Central memory CD8-positive, alpha-beta T cell (primary cell): ENCODE results near the gene LEF1.

Experiments used
- ATAC-seq: fragments of 150-1000 bp; cut with Tn5 transposase; replicated peaks from 2 replicates; pipeline ENCODE4 v1.10.0; 2022; ENCODE audit warnings: mild to moderate bottlenecking, moderate FRiP score, moderate number of reproducible peaks; ENCODE audit not compliant: poor library complexity, severe bottlenecking; ENCODE audit errors: extremely low read depth
- DNase-seq, 2 donors: peaks; one replicate each; pipeline ENCODE4 v3.0.0; 2021; ENCODE audit warnings: low spot score in 2 of 2
- H3K27ac Mint-ChIP-seq: one replicate; pipeline ENCODE4 v1.8.0; 2022; ENCODE audit warnings: low read depth, mild to moderate bottlenecking, moderate library complexity, mixed read lengths
- H3K27me3 Mint-ChIP-seq: one replicate; pipeline ENCODE4 v1.8.0; 2022; ENCODE audit warnings: mixed read lengths
- H3K36me3 Mint-ChIP-seq: one replicate; pipeline ENCODE4 v1.8.0; 2022; ENCODE audit warnings: mild to moderate bottlenecking, moderate library complexity, mixed read lengths; ENCODE audit not compliant: insufficient read depth
- H3K4me1 Mint-ChIP-seq: one replicate; pipeline ENCODE4 v1.8.0; 2022; ENCODE audit warnings: mixed read lengths
- H3K4me3 Mint-ChIP-seq: one replicate; pipeline ENCODE4 v1.8.0; 2022; ENCODE audit warnings: mild to moderate bottlenecking, moderate library complexity, mixed read lengths
- H3K9me3 Mint-ChIP-seq: one replicate; pipeline ENCODE4 v1.8.0; 2022; ENCODE audit warnings: mixed read lengths

Gene LEF1

GRCh38 chr4:108114503-108114902 lies 54.2 kb downstream of the LEF1 start:
- DNase-seq = no peak

GRCh38 chr4:108113229-108113628 lies 55.5 kb downstream of the LEF1 start:
- DNase-seq = no peak
- Mint-ChIP-seq H3K27me3 (peaks cover 12% of the 10 kb centered on the region), H3K36me3 (peaks cover 7% of the 10 kb centered on the region), H3K9me3 (no peaks in the 10 kb centered on the region), H3K27ac (peak overlapping the region; percentile 50), H3K4me1 (peaks cover 74% of the 10 kb centered on the region), H3K4me3 (peak overlapping the region; percentile 24)
- peak; percentile 64 for ATAC-seq

More at GRCh38 chr4:108114503-108114902, 54.2 kb downstream of the LEF1 start:
- H3K9me3 Mint-ChIP-seq = no peaks in the 10 kb centered on the region
- H3K36me3 Mint-ChIP-seq = peaks cover 8% of the 10 kb centered on the region
- no peak for ATAC-seq
- peaks cover 12% of the 10 kb centered on the region for H3K27me3 Mint-ChIP-seq
- H3K27ac Mint-ChIP-seq = no peak overlapping the region
- H3K4me1 Mint-ChIP-seq = peaks cover 64% of the 10 kb centered on the region
- no peak overlapping the region for H3K4me3 Mint-ChIP-seq

- ATAC-seq = no peak
- H3K36me3 Mint-ChIP-seq = peaks cover 6% of the 10 kb centered on the region
- H3K27me3 Mint-ChIP-seq = peaks cover 12% of the 10 kb centered on the region
- no peaks in the 10 kb centered on the region for H3K9me3 Mint-ChIP-seq
- DNase-seq = no peak
- H3K27ac Mint-ChIP-seq = no peak overlapping the region
- H3K4me3 Mint-ChIP-seq = peak overlapping the region; percentile 45
- peaks cover 74% of the 10 kb centered on the region for H3K4me1 Mint-ChIP-seq
Observed at GRCh38 chr4:108111781-108112180, 57.0 kb downstream of the LEF1 start.

- Mint-ChIP-seq H3K4me3 (peak overlapping the region; percentile 45), H3K4me1 (peaks cover 70% of the 10 kb centered on the region), H3K27ac (peak overlapping the region; percentile 60), H3K36me3 (peaks cover 5% of the 10 kb centered on the region), H3K27me3 (peaks cover 23% of the 10 kb centered on the region), H3K9me3 (no peaks in the 10 kb centered on the region)
- ATAC-seq (no peak), DNase-seq (no peak)
Observed at GRCh38 chr4:108110450-108110849, 58.3 kb downstream of the LEF1 start.

- ATAC-seq = no peak
- Mint-ChIP-seq H3K27me3 (peaks cover 24% of the 10 kb centered on the region), H3K4me3 (no peak overlapping the region), H3K4me1 (peaks cover 70% of the 10 kb centered on the region), H3K9me3 (no peaks in the 10 kb centered on the region), H3K27ac (peak overlapping the region; percentile 5), H3K36me3 (peaks cover 5% of the 10 kb centered on the region)
- no peak for DNase-seq
Observed at GRCh38 chr4:108109997-108110416, 58.7 kb downstream of the LEF1 start.

GRCh38 chr4:108109111-108109510 lies 59.6 kb downstream of the LEF1 start:
- Mint-ChIP-seq H3K27me3 (peaks cover 32% of the 10 kb centered on the region), H3K4me1 (peaks cover 63% of the 10 kb centered on the region), H3K9me3 (no peaks in the 10 kb centered on the region), H3K27ac (peak overlapping the region; percentile 5), H3K36me3 (peaks cover 8% of the 10 kb centered on the region), H3K4me3 (peak overlapping the region; percentile 40)
- DNase-seq = no peak
- no peak for ATAC-seq

- peaks cover 52% of the 10 kb centered on the region for H3K4me1 Mint-ChIP-seq
- peaks cover 8% of the 10 kb centered on the region for H3K36me3 Mint-ChIP-seq
- H3K27me3 Mint-ChIP-seq = peaks cover 32% of the 10 kb centered on the region
- ATAC-seq (peak; percentile 57), DNase-seq (no peak)
- H3K27ac Mint-ChIP-seq = no peak overlapping the region
- H3K9me3 Mint-ChIP-seq = no peaks in the 10 kb centered on the region
- peak overlapping the region; percentile 40 for H3K4me3 Mint-ChIP-seq
Observed at GRCh38 chr4:108107729-108108382, 60.9 kb downstream of the LEF1 start.

GRCh38 chr4:108107101-108107500 lies 61.6 kb downstream of the LEF1 start:
- no peaks in the 10 kb centered on the region for H3K9me3 Mint-ChIP-seq
- H3K27ac Mint-ChIP-seq = no peak overlapping the region
- DNase-seq (no peak), ATAC-seq (no peak)
- peaks cover 32% of the 10 kb centered on the region for H3K27me3 Mint-ChIP-seq
- H3K4me3 Mint-ChIP-seq = no peak overlapping the region
- H3K36me3 Mint-ChIP-seq = peaks cover 8% of the 10 kb centered on the region
- peaks cover 49% of the 10 kb centered on the region for H3K4me1 Mint-ChIP-seq

- Mint-ChIP-seq H3K4me1 (peaks cover 43% of the 10 kb centered on the region), H3K27ac (no peak overlapping the region), H3K27me3 (peaks cover 38% of the 10 kb centered on the region), H3K36me3 (peaks cover 8% of the 10 kb centered on the region), H3K4me3 (no peak overlapping the region), H3K9me3 (no peaks in the 10 kb centered on the region)
- ATAC-seq (no peak), DNase-seq (no peak)
Observed at GRCh38 chr4:108106186-108106585, 62.5 kb downstream of the LEF1 start.

- Mint-ChIP-seq H3K9me3 (no peaks in the 10 kb centered on the region), H3K27me3 (peaks cover 36% of the 10 kb centered on the region), H3K4me1 (peaks cover 24% of the 10 kb centered on the region), H3K36me3 (peaks cover 8% of the 10 kb centered on the region), H3K27ac (no peak overlapping the region), H3K4me3 (no peak overlapping the region)
- DNase-seq = no peak
- no peak for ATAC-seq
Observed at GRCh38 chr4:108103099-108103862, 65.5 kb downstream of the LEF1 start.

GRCh38 chr4:108100827-108101226 lies 67.9 kb downstream of the LEF1 start:
- Mint-ChIP-seq H3K4me3 (no peak overlapping the region), H3K9me3 (no peaks in the 10 kb centered on the region), H3K36me3 (peaks cover 11% of the 10 kb centered on the region), H3K27me3 (peaks cover 51% of the 10 kb centered on the region), H3K4me1 (peaks cover 10% of the 10 kb centered on the region), H3K27ac (peak overlapping the region; percentile 14)
- no peak for DNase-seq
- ATAC-seq = no peak

- H3K9me3 Mint-ChIP-seq = no peaks in the 10 kb centered on the region
- H3K36me3 Mint-ChIP-seq = peaks cover 9% of the 10 kb centered on the region
- H3K4me1 Mint-ChIP-seq = peaks cover 10% of the 10 kb centered on the region
- H3K4me3 Mint-ChIP-seq = no peak overlapping the region
- peaks cover 50% of the 10 kb centered on the region for H3K27me3 Mint-ChIP-seq
- DNase-seq (no peak), ATAC-seq (no peak)
- no peak overlapping the region for H3K27ac Mint-ChIP-seq
Observed at GRCh38 chr4:108099838-108100237, 68.9 kb downstream of the LEF1 start.

GRCh38 chr4:108097990-108098553 lies 70.7 kb downstream of the LEF1 start:
- H3K27ac Mint-ChIP-seq = no peak overlapping the region
- no peak for DNase-seq
- peaks cover 16% of the 10 kb centered on the region for H3K4me1 Mint-ChIP-seq
- peaks cover 6% of the 10 kb centered on the region for H3K36me3 Mint-ChIP-seq
- H3K27me3 Mint-ChIP-seq = peaks cover 44% of the 10 kb centered on the region
- no peak for ATAC-seq
- no peaks in the 10 kb centered on the region for H3K9me3 Mint-ChIP-seq
- no peak overlapping the region for H3K4me3 Mint-ChIP-seq
